GM18951 (cell line): ENCODE measurements around the gene VSIG10.

Experiments
- POLR2A ChIP-seq: IDR thresholded peaks from 4 replicates; pipeline ENCODE4 v1.6.1; 2011; ENCODE audit warnings: mild to moderate bottlenecking; ENCODE audit not compliant: insufficient read length, insufficient read depth; ENCODE audit errors: extremely low read depth
- in situ Hi-C: fragments of 300-500 bp; cut with MboI; formaldehyde crosslinking; loops from one replicate; pipeline ENCODE4 v1.12.0; 2022; ENCODE audit warnings: low sequenced_read_pairs, mixed read lengths, inconsistent platforms; ENCODE audit not compliant: unreplicated experiment

The VSIG10 gene

GRCh38 chr12:118061011-118061872 lies 42.6 kb downstream of the VSIG10 start, which contains the start of gene WSB2:
Gene WSB2, minus strand, starts transcription at chr12:118061179. Its CDS starts 131 bp downstream, at chr12:118061048.
- no peak for TF ChIP-seq POLR2A
- in situ Hi-C loops: no loop called here

- TF ChIP-seq POLR2A: no peak
- in situ Hi-C loops: no loop called here
These were observed 43.4 kb downstream of the VSIG10 start for GRCh38 chr12:118060301-118061010.

- TF ChIP-seq POLR2A: no peak
These were observed 44.2 kb downstream of the VSIG10 start for GRCh38 chr12:118059341-118060191.

GRCh38 chr12:118058881-118059280 lies 44.9 kb downstream of the VSIG10 start:
- TF ChIP-seq POLR2A: no peak
- in situ Hi-C loops: no loop called here

More at GRCh38 chr12:118059341-118060191, 44.2 kb downstream of the VSIG10 start:
- in situ Hi-C loops: no loop called here

GRCh38 chr12:118058227-118058626 lies 45.6 kb downstream of the VSIG10 start:
- TF ChIP-seq POLR2A: no peak
- in situ Hi-C loops: no loop called here

- no peak for TF ChIP-seq POLR2A
- in situ Hi-C loops: no loop called here
These were observed 47.7 kb downstream of the VSIG10 start for GRCh38 chr12:118055865-118056773.

- in situ Hi-C loops: no loop called here
- no peak for TF ChIP-seq POLR2A
These were observed 48.7 kb downstream of the VSIG10 start for GRCh38 chr12:118055144-118055557.

GRCh38 chr12:118053071-118053985 lies 50.5 kb downstream of the VSIG10 start:
- no peak for TF ChIP-seq POLR2A
- in situ Hi-C loops: no loop called here

- in situ Hi-C loops: no loop called here
- TF ChIP-seq POLR2A: no peak
These were observed 51.3 kb downstream of the VSIG10 start for GRCh38 chr12:118052324-118053070.
